ENCODE data around the gene CTNNA3.
A peak's percentile ranks its signal among the peaks of the same experiment; 100 is the strongest.
"Not testable (repeated sequence)": the region's sequence is repeated elsewhere in the genome, so short reads cannot be mapped to it uniquely, and the experiment has no call there.

Gene CTNNA3

GRCh38 chr10:67239864-67240497 is 456.0 kb downstream of the CTNNA3 start:
- H3K36me3 ChIP-seq (ENCODE audit: control insufficient read depth in 1 of 2, insufficient read depth in 2 of 2, low read length in 2 of 2) = no peaks in the 10 kb centered on the region
- H3K9me3 ChIP-seq (ENCODE audit: control insufficient read depth in 1 of 2, low read length in 2 of 2) = no peaks in the 10 kb centered on the region
- no peaks in the 10 kb centered on the region for H3K27me3 ChIP-seq (ENCODE audit: control insufficient read depth in 1 of 2, insufficient read depth in 2 of 2, low read length in 2 of 2)
- no peak overlapping the region for H3K27ac ChIP-seq (ENCODE audit: low read depth, low read length)
- H3K4me1 ChIP-seq (ENCODE audit: control insufficient read depth in 1 of 2, insufficient read depth in 2 of 2, low read length in 2 of 2) = peaks cover 0 to 4% of the 10 kb centered on the region in 2 donors
- no peak overlapping the region for H3K4me3 ChIP-seq (ENCODE audit: low read depth in 1 of 2, low read length in 2 of 2)
- H3K9ac ChIP-seq (ENCODE audit: low read depth in 1 of 2, low read length in 2 of 2) = no peak overlapping the region

- H3K9ac ChIP-seq (ENCODE audit: low read depth in 1 of 2, low read length in 2 of 2); H3K27me3 ChIP-seq (ENCODE audit: control insufficient read depth in 1 of 2, insufficient read depth in 2 of 2, low read length in 2 of 2); H3K27ac ChIP-seq (ENCODE audit: low read depth, low read length); H3K9me3 ChIP-seq (ENCODE audit: control insufficient read depth in 1 of 2, low read length in 2 of 2); H3K36me3 ChIP-seq (ENCODE audit: control insufficient read depth in 1 of 2, insufficient read depth in 2 of 2, low read length in 2 of 2); H3K4me1 ChIP-seq (ENCODE audit: control insufficient read depth in 1 of 2, insufficient read depth in 2 of 2, low read length in 2 of 2): not testable (repeated sequence)
- H3K4me3 ChIP-seq (ENCODE audit: low read depth in 1 of 2, low read length in 2 of 2) = peak overlapping the region; percentile 16 to 29
Observed at GRCh38 chr10:67230680-67231500, 465.1 kb downstream of the CTNNA3 start.

- Histone ChIP-seq H3K27me3 (ENCODE audit: control insufficient read depth in 1 of 2, insufficient read depth in 2 of 2, low read length in 2 of 2) (no peaks in the 10 kb centered on the region), H3K4me3 (ENCODE audit: low read depth in 1 of 2, low read length in 2 of 2) (no peak overlapping the region), H3K27ac (ENCODE audit: low read depth, low read length) (no peak overlapping the region), H3K9me3 (ENCODE audit: control insufficient read depth in 1 of 2, low read length in 2 of 2) (no peaks in the 10 kb centered on the region), H3K9ac (ENCODE audit: low read depth in 1 of 2, low read length in 2 of 2) (no peak overlapping the region), H3K4me1 (ENCODE audit: control insufficient read depth in 1 of 2, insufficient read depth in 2 of 2, low read length in 2 of 2) (no peaks in the 10 kb centered on the region), H3K36me3 (ENCODE audit: control insufficient read depth in 1 of 2, insufficient read depth in 2 of 2, low read length in 2 of 2) (no peaks in the 10 kb centered on the region)
Observed at GRCh38 chr10:67225226-67225625, 470.8 kb downstream of the CTNNA3 start.

- H3K27ac ChIP-seq (ENCODE audit: low read depth, low read length) = no peak overlapping the region
- H3K27me3 ChIP-seq (ENCODE audit: control insufficient read depth in 1 of 2, insufficient read depth in 2 of 2, low read length in 2 of 2) = no peaks in the 10 kb centered on the region
- no peaks in the 10 kb centered on the region for H3K36me3 ChIP-seq (ENCODE audit: control insufficient read depth in 1 of 2, insufficient read depth in 2 of 2, low read length in 2 of 2)
- no peaks in the 10 kb centered on the region for H3K9me3 ChIP-seq (ENCODE audit: control insufficient read depth in 1 of 2, low read length in 2 of 2)
- no peaks in the 10 kb centered on the region for H3K4me1 ChIP-seq (ENCODE audit: control insufficient read depth in 1 of 2, insufficient read depth in 2 of 2, low read length in 2 of 2)
- no peak overlapping the region for H3K4me3 ChIP-seq (ENCODE audit: low read depth in 1 of 2, low read length in 2 of 2)
- no peak overlapping the region for H3K9ac ChIP-seq (ENCODE audit: low read depth in 1 of 2, low read length in 2 of 2)
Observed at GRCh38 chr10:67224553-67224952, 471.4 kb downstream of the CTNNA3 start.

GRCh38 chr10:67222934-67223333 is 473.1 kb downstream of the CTNNA3 start:
- Histone ChIP-seq H3K27me3 (ENCODE audit: control insufficient read depth in 1 of 2, insufficient read depth in 2 of 2, low read length in 2 of 2) (no peaks in the 10 kb centered on the region), H3K36me3 (ENCODE audit: control insufficient read depth in 1 of 2, insufficient read depth in 2 of 2, low read length in 2 of 2) (no peaks in the 10 kb centered on the region), H3K9ac (ENCODE audit: low read depth in 1 of 2, low read length in 2 of 2) (no peak overlapping the region), H3K27ac (ENCODE audit: low read depth, low read length) (no peak overlapping the region), H3K4me1 (ENCODE audit: control insufficient read depth in 1 of 2, insufficient read depth in 2 of 2, low read length in 2 of 2) (no peaks in the 10 kb centered on the region), H3K4me3 (ENCODE audit: low read depth in 1 of 2, low read length in 2 of 2) (no peak overlapping the region), H3K9me3 (ENCODE audit: control insufficient read depth in 1 of 2, low read length in 2 of 2) (no peaks in the 10 kb centered on the region)

GRCh38 chr10:67221939-67222494 is 474.0 kb downstream of the CTNNA3 start:
- H3K4me1 ChIP-seq (ENCODE audit: control insufficient read depth in 1 of 2, insufficient read depth in 2 of 2, low read length in 2 of 2) = no peaks in the 10 kb centered on the region
- no peak overlapping the region for H3K27ac ChIP-seq (ENCODE audit: low read depth, low read length)
- H3K4me3 ChIP-seq (ENCODE audit: low read depth in 1 of 2, low read length in 2 of 2) = no peak overlapping the region
- no peaks in the 10 kb centered on the region for H3K36me3 ChIP-seq (ENCODE audit: control insufficient read depth in 1 of 2, insufficient read depth in 2 of 2, low read length in 2 of 2)
- H3K27me3 ChIP-seq (ENCODE audit: control insufficient read depth in 1 of 2, insufficient read depth in 2 of 2, low read length in 2 of 2) = no peaks in the 10 kb centered on the region
- no peaks in the 10 kb centered on the region for H3K9me3 ChIP-seq (ENCODE audit: control insufficient read depth in 1 of 2, low read length in 2 of 2)
- no peak overlapping the region for H3K9ac ChIP-seq (ENCODE audit: low read depth in 1 of 2, low read length in 2 of 2)

- Histone ChIP-seq H3K27me3 (ENCODE audit: control insufficient read depth in 1 of 2, insufficient read depth in 2 of 2, low read length in 2 of 2) (no peaks in the 10 kb centered on the region), H3K27ac (ENCODE audit: low read depth, low read length) (no peak overlapping the region), H3K9ac (ENCODE audit: low read depth in 1 of 2, low read length in 2 of 2) (no peak overlapping the region), H3K4me3 (ENCODE audit: low read depth in 1 of 2, low read length in 2 of 2) (no peak overlapping the region), H3K36me3 (ENCODE audit: control insufficient read depth in 1 of 2, insufficient read depth in 2 of 2, low read length in 2 of 2) (no peaks in the 10 kb centered on the region), H3K9me3 (ENCODE audit: control insufficient read depth in 1 of 2, low read length in 2 of 2) (no peaks in the 10 kb centered on the region), H3K4me1 (ENCODE audit: control insufficient read depth in 1 of 2, insufficient read depth in 2 of 2, low read length in 2 of 2) (no peaks in the 10 kb centered on the region)
Observed at GRCh38 chr10:67211680-67212079, 484.3 kb downstream of the CTNNA3 start.

GRCh38 chr10:67207923-67208322 is 488.1 kb downstream of the CTNNA3 start:
- not testable (repeated sequence) for H3K27ac ChIP-seq (ENCODE audit: low read depth, low read length); H3K4me3 ChIP-seq (ENCODE audit: low read depth in 1 of 2, low read length in 2 of 2); H3K36me3 ChIP-seq (ENCODE audit: control insufficient read depth in 1 of 2, insufficient read depth in 2 of 2, low read length in 2 of 2); H3K4me1 ChIP-seq (ENCODE audit: control insufficient read depth in 1 of 2, insufficient read depth in 2 of 2, low read length in 2 of 2); H3K27me3 ChIP-seq (ENCODE audit: control insufficient read depth in 1 of 2, insufficient read depth in 2 of 2, low read length in 2 of 2); H3K9me3 ChIP-seq (ENCODE audit: control insufficient read depth in 1 of 2, low read length in 2 of 2); H3K9ac ChIP-seq (ENCODE audit: low read depth in 1 of 2, low read length in 2 of 2)

- no peak overlapping the region for H3K4me3 ChIP-seq (ENCODE audit: low read depth in 1 of 2, low read length in 2 of 2)
- no peaks in the 10 kb centered on the region for H3K36me3 ChIP-seq (ENCODE audit: control insufficient read depth in 1 of 2, insufficient read depth in 2 of 2, low read length in 2 of 2)
- no peak overlapping the region for H3K9ac ChIP-seq (ENCODE audit: low read depth in 1 of 2, low read length in 2 of 2)
- H3K9me3 ChIP-seq (ENCODE audit: control insufficient read depth in 1 of 2, low read length in 2 of 2) = no peaks in the 10 kb centered on the region
- H3K27me3 ChIP-seq (ENCODE audit: control insufficient read depth in 1 of 2, insufficient read depth in 2 of 2, low read length in 2 of 2) = no peaks in the 10 kb centered on the region
- H3K4me1 ChIP-seq (ENCODE audit: control insufficient read depth in 1 of 2, insufficient read depth in 2 of 2, low read length in 2 of 2) = no peaks in the 10 kb centered on the region
- no peak overlapping the region for H3K27ac ChIP-seq (ENCODE audit: low read depth, low read length)
Observed at GRCh38 chr10:67200913-67201564, 495.0 kb downstream of the CTNNA3 start.

- Histone ChIP-seq H3K9me3 (ENCODE audit: control insufficient read depth in 1 of 2, low read length in 2 of 2) (no peaks in the 10 kb centered on the region), H3K36me3 (ENCODE audit: control insufficient read depth in 1 of 2, insufficient read depth in 2 of 2, low read length in 2 of 2) (no peaks in the 10 kb centered on the region), H3K4me3 (ENCODE audit: low read depth in 1 of 2, low read length in 2 of 2) (no peak overlapping the region), H3K4me1 (ENCODE audit: control insufficient read depth in 1 of 2, insufficient read depth in 2 of 2, low read length in 2 of 2) (no peaks in the 10 kb centered on the region), H3K9ac (ENCODE audit: low read depth in 1 of 2, low read length in 2 of 2) (no peak overlapping the region), H3K27ac (ENCODE audit: low read depth, low read length) (no peak overlapping the region), H3K27me3 (ENCODE audit: control insufficient read depth in 1 of 2, insufficient read depth in 2 of 2, low read length in 2 of 2) (no peaks in the 10 kb centered on the region)
Observed at GRCh38 chr10:67175354-67175753, 520.6 kb downstream of the CTNNA3 start.

Data from duodenal mucosa (tissue), 2 donors.